ENCODE results near the gene CLN5.

DNA sequence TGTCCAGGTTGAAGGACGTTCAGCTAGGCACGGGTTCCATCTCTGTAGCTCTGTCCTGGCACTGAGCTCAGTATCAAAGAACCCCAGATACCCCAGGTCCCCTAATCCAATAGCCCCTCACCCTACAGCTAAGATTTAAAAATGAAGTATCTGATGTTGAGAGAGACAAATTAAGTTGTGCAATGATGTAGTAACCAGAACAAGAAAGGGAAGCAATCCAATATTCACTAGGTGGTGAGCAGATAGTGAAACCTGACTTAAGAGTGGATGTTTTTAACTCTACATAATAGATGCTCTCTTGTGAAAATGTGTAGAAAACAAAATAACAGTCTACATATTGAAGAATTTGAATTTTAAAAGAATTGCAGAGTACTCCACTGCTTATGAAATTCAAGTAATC, 41.8 kb upstream of the CLN5 start:
- TF ChIP-seq, protein P1, sequence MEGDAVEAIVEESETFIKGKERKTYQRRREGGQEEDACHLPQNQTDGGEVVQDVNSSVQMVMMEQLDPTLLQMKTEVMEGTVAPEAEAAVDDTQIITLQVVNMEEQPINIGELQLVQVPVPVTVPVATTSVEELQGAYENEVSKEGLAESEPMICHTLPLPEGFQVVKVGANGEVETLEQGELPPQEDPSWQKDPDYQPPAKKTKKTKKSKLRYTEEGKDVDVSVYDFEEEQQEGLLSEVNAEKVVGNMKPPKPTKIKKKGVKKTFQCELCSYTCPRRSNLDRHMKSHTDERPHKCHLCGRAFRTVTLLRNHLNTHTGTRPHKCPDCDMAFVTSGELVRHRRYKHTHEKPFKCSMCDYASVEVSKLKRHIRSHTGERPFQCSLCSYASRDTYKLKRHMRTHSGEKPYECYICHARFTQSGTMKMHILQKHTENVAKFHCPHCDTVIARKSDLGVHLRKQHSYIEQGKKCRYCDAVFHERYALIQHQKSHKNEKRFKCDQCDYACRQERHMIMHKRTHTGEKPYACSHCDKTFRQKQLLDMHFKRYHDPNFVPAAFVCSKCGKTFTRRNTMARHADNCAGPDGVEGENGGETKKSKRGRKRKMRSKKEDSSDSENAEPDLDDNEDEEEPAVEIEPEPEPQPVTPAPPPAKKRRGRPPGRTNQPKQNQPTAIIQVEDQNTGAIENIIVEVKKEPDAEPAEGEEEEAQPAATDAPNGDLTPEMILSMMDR (conservative IDR thresholded peaks at IDR 0.05; ENCODE audit: low read depth in 2 of 2) = no peak
- no peak for TF ChIP-seq POLR2AphosphoS5 (IDR thresholded peaks at IDR 0.05; ENCODE audit: low read depth)
- no peak for TF ChIP-seq EZH2 (IDR thresholded peaks at IDR 0.05; ENCODE audit: low read depth, unreplicated experiment)
- no peak for TF ChIP-seq CREB1 (CRISPR knock-in tag; IDR thresholded peaks at IDR 0.05; ENCODE audit: low read depth)
- TF ChIP-seq, protein P2, sequence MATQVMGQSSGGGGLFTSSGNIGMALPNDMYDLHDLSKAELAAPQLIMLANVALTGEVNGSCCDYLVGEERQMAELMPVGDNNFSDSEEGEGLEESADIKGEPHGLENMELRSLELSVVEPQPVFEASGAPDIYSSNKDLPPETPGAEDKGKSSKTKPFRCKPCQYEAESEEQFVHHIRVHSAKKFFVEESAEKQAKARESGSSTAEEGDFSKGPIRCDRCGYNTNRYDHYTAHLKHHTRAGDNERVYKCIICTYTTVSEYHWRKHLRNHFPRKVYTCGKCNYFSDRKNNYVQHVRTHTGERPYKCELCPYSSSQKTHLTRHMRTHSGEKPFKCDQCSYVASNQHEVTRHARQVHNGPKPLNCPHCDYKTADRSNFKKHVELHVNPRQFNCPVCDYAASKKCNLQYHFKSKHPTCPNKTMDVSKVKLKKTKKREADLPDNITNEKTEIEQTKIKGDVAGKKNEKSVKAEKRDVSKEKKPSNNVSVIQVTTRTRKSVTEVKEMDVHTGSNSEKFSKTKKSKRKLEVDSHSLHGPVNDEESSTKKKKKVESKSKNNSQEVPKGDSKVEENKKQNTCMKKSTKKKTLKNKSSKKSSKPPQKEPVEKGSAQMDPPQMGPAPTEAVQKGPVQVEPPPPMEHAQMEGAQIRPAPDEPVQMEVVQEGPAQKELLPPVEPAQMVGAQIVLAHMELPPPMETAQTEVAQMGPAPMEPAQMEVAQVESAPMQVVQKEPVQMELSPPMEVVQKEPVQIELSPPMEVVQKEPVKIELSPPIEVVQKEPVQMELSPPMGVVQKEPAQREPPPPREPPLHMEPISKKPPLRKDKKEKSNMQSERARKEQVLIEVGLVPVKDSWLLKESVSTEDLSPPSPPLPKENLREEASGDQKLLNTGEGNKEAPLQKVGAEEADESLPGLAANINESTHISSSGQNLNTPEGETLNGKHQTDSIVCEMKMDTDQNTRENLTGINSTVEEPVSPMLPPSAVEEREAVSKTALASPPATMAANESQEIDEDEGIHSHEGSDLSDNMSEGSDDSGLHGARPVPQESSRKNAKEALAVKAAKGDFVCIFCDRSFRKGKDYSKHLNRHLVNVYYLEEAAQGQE (IDR thresholded peaks at IDR 0.05; ENCODE audit: unreplicated experiment) = no peak
- TF ChIP-seq NANOG (IDR thresholded peaks at IDR 0.05; ENCODE audit: borderline replicate concordance) = no peak
- no peak for TF ChIP-seq EZH2phosphoT487 (IDR thresholded peaks at IDR 0.05; ENCODE audit: unreplicated experiment)
- no peak for TF ChIP-seq ZNF114 (CRISPR knock-in tag; IDR thresholded peaks at IDR 0.05)
- TF ChIP-seq, protein P3, sequence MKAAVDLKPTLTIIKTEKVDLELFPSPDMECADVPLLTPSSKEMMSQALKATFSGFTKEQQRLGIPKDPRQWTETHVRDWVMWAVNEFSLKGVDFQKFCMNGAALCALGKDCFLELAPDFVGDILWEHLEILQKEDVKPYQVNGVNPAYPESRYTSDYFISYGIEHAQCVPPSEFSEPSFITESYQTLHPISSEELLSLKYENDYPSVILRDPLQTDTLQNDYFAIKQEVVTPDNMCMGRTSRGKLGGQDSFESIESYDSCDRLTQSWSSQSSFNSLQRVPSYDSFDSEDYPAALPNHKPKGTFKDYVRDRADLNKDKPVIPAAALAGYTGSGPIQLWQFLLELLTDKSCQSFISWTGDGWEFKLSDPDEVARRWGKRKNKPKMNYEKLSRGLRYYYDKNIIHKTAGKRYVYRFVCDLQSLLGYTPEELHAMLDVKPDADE (IDR thresholded peaks at IDR 0.05) = no peak
- no peak for TF ChIP-seq ZNF331 (CRISPR knock-in tag; IDR thresholded peaks at IDR 0.05; ENCODE audit: low read depth)
- no peak for TF ChIP-seq JUNB (IDR thresholded peaks at IDR 0.05; ENCODE audit: unreplicated experiment)

All from GM23338 (cell line).